ENCODE results near the gene DDX31.

GRCh38 chr9:132638240-132638639, 31.5 kb downstream of the DDX31 start:
- TF ChIP-seq GATA2 (IDR thresholded peaks at IDR 0.05; ENCODE audit: low read depth, low read length) = no peak
- TF ChIP-seq GATA3 (IDR thresholded peaks at IDR 0.05; ENCODE audit: low read depth, low read length) = no peak
